HEK293 (cell line): ENCODE data around the gene GNB3.

Experiments used
- CTCF ChIA-PET: fragments of 350-600 bp; formaldehyde crosslinking; extraction: SDS; loops from one replicate; lab custom pipeline; 2021; ENCODE audit warnings: antibody characterized with exemption; lab: Yijun Ruan, JAX
- POLR2A ChIA-PET: fragments of 300-600 bp; formaldehyde crosslinking; extraction: SDS; loops from one replicate; lab custom pipeline; 2020; ENCODE audit warnings: antibody characterized with exemption, inconsistent platforms; lab: Yijun Ruan, JAX
- H3K27ac ChIP-seq: fragments of 200-500 bp; sonication (Bioruptor generic); 2 replicates; pipeline ENCODE4 v1.5.1; 2014; ENCODE audit warnings: low read depth, low read length, control low read depth, inconsistent platforms; ENCODE audit errors: extremely low read depth
- H3K36me3 ChIP-seq, 2 experiments: fragments of 200-500 bp in 1 of 2; sonication (Bioruptor generic) in 1 of 2; 1 replicate in 1 of 2; 2 replicates in 1 of 2; pipeline ENCODE4 v1.5.1; 2014 to 2017; ENCODE audit warnings: inconsistent platforms in 2 of 2, low read length in 2 of 2; ENCODE audit not compliant: control insufficient read depth in 2 of 2, insufficient read depth in 1 of 2
- H3K4me1 ChIP-seq: fragments of 200-500 bp; sonication (Bioruptor generic); 2 replicates; pipeline ENCODE4 v1.5.1; 2014; ENCODE audit warnings: mild to moderate bottlenecking, low read length, inconsistent platforms; ENCODE audit not compliant: control insufficient read depth, insufficient read depth
- H3K4me3 ChIP-seq: 2 replicates; pipeline ENCODE4 v1.5.1; 2011; ENCODE audit warnings: low read depth, mild to moderate bottlenecking, control low read depth, low read length, moderate library complexity
- H3K9me3 ChIP-seq: fragments of 200-500 bp; sonication (Bioruptor generic); 2 replicates; pipeline ENCODE4 v1.5.1; 2014; ENCODE audit warnings: low read depth, low read length, inconsistent platforms; ENCODE audit not compliant: control insufficient read depth, insufficient read depth
- PATZ1 ChIP-seq: fragments of 450-650 bp; formaldehyde crosslinking; IDR thresholded peaks from 2 replicates; pipeline ENCODE4 v1.5.1; 2016; ENCODE audit warnings: missing biosample characterization, missing genetic modification characterization
- SP7 ChIP-seq: fragments of 450-650 bp; formaldehyde crosslinking; IDR thresholded peaks from 2 replicates; pipeline ENCODE4 v1.5.1; 2016; ENCODE audit warnings: missing biosample characterization, missing genetic modification characterization
- ZFP41 ChIP-seq: fragments of 450-650 bp; formaldehyde crosslinking; IDR thresholded peaks from 2 replicates; pipeline ENCODE4 v1.5.1; 2016; ENCODE audit warnings: missing biosample characterization, missing genetic modification characterization, borderline replicate concordance
- ZIC2 ChIP-seq: fragments of 450-650 bp; formaldehyde crosslinking; IDR thresholded peaks from 2 replicates; pipeline ENCODE4 v1.5.1; 2016; ENCODE audit warnings: missing biosample characterization, missing genetic modification characterization
- ZNF18 ChIP-seq: fragments of 450-650 bp; formaldehyde crosslinking; IDR thresholded peaks from 2 replicates; pipeline ENCODE4 v1.5.1; 2016; ENCODE audit warnings: missing biosample characterization, missing genetic modification characterization
- ZNF221 ChIP-seq: fragments of 450-650 bp; formaldehyde crosslinking; IDR thresholded peaks from 2 replicates; pipeline ENCODE4 v1.5.1; 2017; ENCODE audit warnings: missing biosample characterization, missing genetic modification characterization, borderline replicate concordance
- ZNF223 ChIP-seq: fragments of 450-650 bp; formaldehyde crosslinking; IDR thresholded peaks from 2 replicates; pipeline ENCODE4 v1.5.1; 2016; ENCODE audit warnings: missing biosample characterization, missing genetic modification characterization
- ZNF501 ChIP-seq: fragments of 450-650 bp; formaldehyde crosslinking; IDR thresholded peaks from 2 replicates; pipeline ENCODE4 v1.5.1; 2016; ENCODE audit warnings: missing biosample characterization, missing genetic modification characterization
- ZNF571 ChIP-seq: fragments of 450-650 bp; formaldehyde crosslinking; IDR thresholded peaks from 2 replicates; pipeline ENCODE4 v1.5.0; 2017; ENCODE audit warnings: missing biosample characterization, missing genetic modification characterization
- ZNF677 ChIP-seq: fragments of 450-650 bp; IDR thresholded peaks from 2 replicates; pipeline ENCODE4 v1.5.0; 2018; ENCODE audit warnings: missing biosample characterization, mild to moderate bottlenecking, missing genetic modification characterization, moderate library complexity

Gene GNB3

GRCh38 chr12:6894321-6894720, 53.6 kb downstream of the GNB3 start:
- Histone ChIP-seq H3K9me3 (no peaks in the 10 kb centered on the region), H3K27ac (no peak overlapping the region), H3K36me3 (no peaks in the 10 kb centered on the region), H3K4me1 (no peaks in the 10 kb centered on the region), H3K4me3 (no peak overlapping the region)
- ChIA-PET CTCF (interaction anchor here (0.8 to 1.8 kb wide), 5 partner anchors 12 to 251 kb away, joined by 3 to 5 read pairs (median 4); no protein-coding TSS in a partner anchor), POLR2A (no interaction called here)
- TF ChIP-seq SP7 (tag by site-specific recombination) (no peak), ZNF571 (tag by site-specific recombination) (no peak), ZNF221 (tag by site-specific recombination) (no peak), PATZ1 (tag by site-specific recombination) (no peak), ZNF677 (no peak), ZNF223 (tag by site-specific recombination) (no peak), ZFP41 (no peak), ZNF18 (tag by site-specific recombination) (no peak), ZNF501 (tag by site-specific recombination) (no peak), ZIC2 (tag by site-specific recombination) (no peak)
